CD4-positive, alpha-beta T cell (primary cell): ENCODE data around the gene VWF. TPM values are rescaled to one million over a fixed set of nuclear protein-coding genes. Genes with fewer than 3 reads are reported as not detected.

Experiments
- ATAC-seq: fragments of 200-7000 bp; cut with Tn5 transposase; one replicate; pipeline ENCODE4 v1.10.0; 2022; ENCODE audit warnings: mild to moderate bottlenecking; ENCODE audit not compliant: poor library complexity
- CTCF ChIA-PET: fragments of 350-600 bp; sonication (Branson Sonifier 250); formaldehyde crosslinking; loops from one replicate; lab custom pipeline; 2021; ENCODE audit warnings: antibody characterized with exemption, inconsistent platforms; lab: Charles Lee
- POLR2A ChIA-PET: fragments of 350-600 bp; sonication (Branson Sonifier 250); formaldehyde crosslinking; loops from one replicate; lab custom pipeline; 2021; ENCODE audit warnings: antibody characterized with exemption, inconsistent platforms; lab: Charles Lee
- DNase-seq, 14 experiments: peaks; one replicate each; pipeline ENCODE4 v3.0.0-alpha.2; 2013 to 2020; ENCODE audit warnings: mixed read lengths in 2 of 14
- H3K27ac ChIP-seq, 2 donors: one replicate each; pipeline versions ENCODE4 v1.5.1 to v1.7.0; 2013; ENCODE audit warnings: low read length in 2 of 2, low read depth in 1 of 2, mild to moderate bottlenecking in 1 of 2
- H3K27me3 ChIP-seq, 2 experiments: 1 replicate in 1 of 2; 2 replicates in 1 of 2; pipeline versions ENCODE4 v1.6.1 to v1.7.0; 2013; ENCODE audit warnings: low read length in 2 of 2, control low read depth in 1 of 2, mild to moderate bottlenecking in 1 of 2, moderate library complexity in 1 of 2; ENCODE audit not compliant: insufficient read depth in 2 of 2, control insufficient read depth in 1 of 2
- H3K36me3 ChIP-seq: one replicate; pipeline ENCODE4 v1.6.1; 2013; ENCODE audit warnings: low read length, control low read depth; ENCODE audit not compliant: insufficient read depth
- H3K4me1 ChIP-seq: one replicate; pipeline ENCODE4 v1.6.1; 2013; ENCODE audit warnings: low read length, control low read depth; ENCODE audit not compliant: insufficient read depth
- H3K4me3 ChIP-seq: one replicate; pipeline ENCODE4 v1.5.1; 2013; ENCODE audit warnings: mild to moderate bottlenecking, low read length, moderate library complexity
- H3K9me3 ChIP-seq, 2 experiments: 1 replicate in 1 of 2; 2 replicates in 1 of 2; pipeline versions ENCODE4 v1.6.1 to v1.7.0; 2013; ENCODE audit warnings: low read length in 2 of 2, mild to moderate bottlenecking in 2 of 2, control low read depth in 1 of 2, moderate library complexity in 1 of 2; ENCODE audit not compliant: control insufficient read depth in 1 of 2, insufficient read depth in 1 of 2
- H3K27ac Mint-ChIP-seq: one replicate; pipeline ENCODE4 v1.8.0; 2020; ENCODE audit warnings: mixed read lengths
- H3K27me3 Mint-ChIP-seq: one replicate; pipeline ENCODE4 v1.8.0; 2021; ENCODE audit warnings: mixed read lengths
- H3K36me3 Mint-ChIP-seq: one replicate; pipeline ENCODE4 v1.8.0; 2021; ENCODE audit warnings: low read depth, mixed read lengths
- H3K4me1 Mint-ChIP-seq: one replicate; pipeline ENCODE4 v1.8.0; 2021; ENCODE audit warnings: low read depth, mixed read lengths
- H3K4me3 Mint-ChIP-seq: one replicate; pipeline ENCODE4 v1.8.0; 2020; ENCODE audit warnings: mild to moderate bottlenecking, mixed read lengths
- H3K9me3 Mint-ChIP-seq: one replicate; pipeline ENCODE4 v1.8.0; 2020; ENCODE audit warnings: mixed read lengths
- CTCF ChIP-seq: fragments of 200-600 bp; IDR thresholded peaks from one replicate; pipeline ENCODE4 v1.8.0; 2022; ENCODE audit warnings: antibody characterized with exemption, mild to moderate bottlenecking
- intact Hi-C, 2 experiments: fragments of 100-400 bp; cut with DNase I in 1 of 2; cut with micrococcal nuclease in 1 of 2; formaldehyde crosslinking; loops; one replicate each; pipeline versions ENCODE4 v1.15.1 to v1.9.0; 2023 to 2025; cut with DNase I, micrococcal nuclease
- total RNA-seq, 174 experiments: library from RNA in 2 of 174; stranded (reverse) in 2 of 174; gene quantifications; one replicate each; pipeline ENCODE4 v1.2.3 and lab custom pipeline; 2021 to 2026

VWF gene
- total RNA-seq, 2 experiments from 2014 or later, result 0.20 TPM; not detected in 1

GRCh38 chr12:6062395-6062756, 62.1 kb downstream of the VWF start:
- H3K9me3 ChIP-seq, result peaks cover 0 to 4% of the 10 kb centered on the region in 2 experiments
- no peaks in the 10 kb centered on the region for H3K4me1 ChIP-seq
- Mint-ChIP-seq H3K27me3 (peaks cover 21% of the 10 kb centered on the region), H3K9me3 (no peaks in the 10 kb centered on the region), H3K4me1 (no peaks in the 10 kb centered on the region), H3K27ac (no peak overlapping the region), H3K36me3 (no peaks in the 10 kb centered on the region), H3K4me3 (no peak overlapping the region)
- no peaks in the 10 kb centered on the region for H3K36me3 ChIP-seq
- ATAC-seq, result no peak
- POLR2A ChIA-PET, result no interaction called here
- intact Hi-C loops, result no loop called here
- CTCF ChIA-PET, result interaction anchor here (1.1 kb wide), 1 partner anchor 134 kb away, joined by 3 read pairs; no protein-coding TSS in a partner anchor
- H3K27me3 ChIP-seq, result peaks cover 0 to 5% of the 10 kb centered on the region in 2 experiments
- no peak overlapping the region for H3K27ac ChIP-seq
- H3K4me3 ChIP-seq, result no peak overlapping the region
- TF ChIP-seq CTCF, result no peak
- DNase-seq, result no peak

- H3K36me3 ChIP-seq, result no peaks in the 10 kb centered on the region
- DNase-seq (no peak), ATAC-seq (no peak)
- ChIA-PET CTCF (no interaction called here), POLR2A (no interaction called here)
- intact Hi-C loops, result no loop called here
- H3K4me3 ChIP-seq, result no peak overlapping the region
- H3K9me3 Mint-ChIP-seq, result no peaks in the 10 kb centered on the region
- no peaks in the 10 kb centered on the region for H3K4me1 Mint-ChIP-seq
- H3K27ac Mint-ChIP-seq, result no peak overlapping the region
- no peak overlapping the region for H3K27ac ChIP-seq
- peaks cover 21% of the 10 kb centered on the region for H3K27me3 Mint-ChIP-seq
- H3K36me3 Mint-ChIP-seq, result no peaks in the 10 kb centered on the region
- peaks cover 0 to 4% of the 10 kb centered on the region in 2 experiments for H3K9me3 ChIP-seq
- TF ChIP-seq CTCF, result no peak
- H3K27me3 ChIP-seq, result peaks cover 0 to 5% of the 10 kb centered on the region in 2 experiments
- H3K4me1 ChIP-seq, result peaks cover 5% of the 10 kb centered on the region
- no peak overlapping the region for H3K4me3 Mint-ChIP-seq
Measured at GRCh38 chr12:6061660-6062059, 62.8 kb downstream of the VWF start.

GRCh38 chr12:6059860-6060565, 64.5 kb downstream of the VWF start:
- intact Hi-C loops, result no loop called here
- Mint-ChIP-seq H3K4me3 (no peak overlapping the region), H3K4me1 (no peaks in the 10 kb centered on the region), H3K36me3 (no peaks in the 10 kb centered on the region), H3K9me3 (no peaks in the 10 kb centered on the region), H3K27ac (no peak overlapping the region), H3K27me3 (peaks cover 21% of the 10 kb centered on the region)
- no peak for TF ChIP-seq CTCF
- ChIA-PET CTCF (interaction anchor here (1.2 kb wide), 1 partner anchor 219 kb away, joined by 3 read pairs; no protein-coding TSS in a partner anchor), POLR2A (no interaction called here)
- H3K4me3 ChIP-seq, result no peak overlapping the region
- peaks cover 0 to 4% of the 10 kb centered on the region in 2 experiments for H3K9me3 ChIP-seq
- H3K4me1 ChIP-seq, result peaks cover 5% of the 10 kb centered on the region
- no peak overlapping the region for H3K27ac ChIP-seq
- DNase-seq (no peak), ATAC-seq (no peak)
- H3K27me3 ChIP-seq, result peaks cover 0 to 8% of the 10 kb centered on the region in 2 experiments
- H3K36me3 ChIP-seq, result no peaks in the 10 kb centered on the region
